DLD1 (cell line): ENCODE measurements around the gene LRIG2.
"Not testable (repeated sequence)": the region's sequence is repeated elsewhere in the genome, so short reads cannot be mapped to it uniquely, and the experiment has no call there.

Experiments
- in situ Hi-C: cut with HindIII; loops from 2 replicates; pipeline ENCODE4 v1.10.0; 2017; ENCODE audit warnings: low sequenced_read_pairs

The LRIG2 gene, protein sequence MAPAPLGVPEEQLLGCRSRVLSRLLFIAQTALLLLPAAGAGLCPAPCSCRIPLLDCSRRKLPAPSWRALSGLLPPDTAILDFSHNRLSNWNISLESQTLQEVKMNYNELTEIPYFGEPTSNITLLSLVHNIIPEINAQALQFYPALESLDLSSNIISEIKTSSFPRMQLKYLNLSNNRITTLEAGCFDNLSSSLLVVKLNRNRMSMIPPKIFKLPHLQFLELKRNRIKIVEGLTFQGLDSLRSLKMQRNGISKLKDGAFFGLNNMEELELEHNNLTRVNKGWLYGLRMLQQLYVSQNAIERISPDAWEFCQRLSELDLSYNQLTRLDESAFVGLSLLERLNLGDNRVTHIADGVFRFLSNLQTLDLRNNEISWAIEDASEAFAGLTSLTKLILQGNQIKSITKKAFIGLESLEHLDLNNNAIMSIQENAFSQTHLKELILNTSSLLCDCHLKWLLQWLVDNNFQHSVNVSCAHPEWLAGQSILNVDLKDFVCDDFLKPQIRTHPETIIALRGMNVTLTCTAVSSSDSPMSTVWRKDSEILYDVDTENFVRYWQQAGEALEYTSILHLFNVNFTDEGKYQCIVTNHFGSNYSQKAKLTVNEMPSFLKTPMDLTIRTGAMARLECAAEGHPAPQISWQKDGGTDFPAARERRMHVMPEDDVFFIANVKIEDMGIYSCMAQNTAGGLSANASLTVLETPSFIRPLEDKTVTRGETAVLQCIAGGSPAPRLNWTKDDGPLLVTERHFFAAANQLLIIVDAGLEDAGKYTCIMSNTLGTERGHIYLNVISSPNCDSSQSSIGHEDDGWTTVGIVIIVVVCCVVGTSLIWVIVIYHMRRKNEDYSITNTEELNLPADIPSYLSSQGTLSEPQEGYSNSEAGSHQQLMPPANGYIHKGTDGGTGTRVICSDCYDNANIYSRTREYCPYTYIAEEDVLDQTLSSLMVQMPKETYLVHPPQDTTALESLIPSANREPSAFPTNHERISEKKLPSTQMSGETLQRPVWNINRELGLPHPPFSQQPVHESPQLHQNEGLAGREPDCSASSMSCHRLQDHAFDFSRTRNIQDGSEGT

DNA sequence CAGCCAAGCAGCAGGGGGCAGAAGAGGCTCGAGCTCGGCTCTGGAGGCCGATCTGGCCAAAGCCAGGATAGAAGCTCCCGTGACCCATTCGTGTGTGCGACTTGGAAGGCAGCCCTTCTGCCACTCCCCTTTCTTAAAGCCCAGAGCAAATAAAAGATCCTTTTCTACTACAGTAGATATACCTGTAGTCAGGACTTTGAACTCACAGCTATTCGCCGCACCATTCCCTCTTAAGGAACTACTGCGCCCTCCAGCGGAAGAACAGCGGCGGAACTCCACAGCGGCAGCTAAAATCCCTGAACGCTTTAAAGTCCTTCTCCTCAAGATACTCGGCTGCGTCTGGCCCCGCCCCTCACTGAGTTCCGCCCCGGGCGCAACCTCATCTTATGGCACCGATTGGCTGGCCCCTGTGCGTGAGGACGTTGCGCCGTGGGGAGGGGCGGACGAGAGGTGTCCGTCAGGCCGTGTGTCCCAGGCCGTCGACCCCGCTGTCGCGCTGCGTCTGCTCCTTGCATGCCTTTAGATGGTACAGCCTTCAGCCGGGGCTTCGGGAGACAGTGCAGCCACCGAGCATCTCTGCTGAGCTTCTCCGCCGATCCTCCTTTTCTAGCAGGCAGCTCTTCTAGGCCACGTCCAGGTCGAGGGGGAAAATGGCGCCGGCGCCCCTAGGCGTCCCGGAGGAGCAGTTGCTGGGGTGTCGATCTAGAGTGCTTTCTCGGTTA is at the start of gene LRIG2:
TSS of gene LRIG2 (plus strand) at position 442 of the 722 bp plus-strand sequence. CDS start at position 651, 209 bp downstream.
- in situ Hi-C loops: no loop called here

DNA sequence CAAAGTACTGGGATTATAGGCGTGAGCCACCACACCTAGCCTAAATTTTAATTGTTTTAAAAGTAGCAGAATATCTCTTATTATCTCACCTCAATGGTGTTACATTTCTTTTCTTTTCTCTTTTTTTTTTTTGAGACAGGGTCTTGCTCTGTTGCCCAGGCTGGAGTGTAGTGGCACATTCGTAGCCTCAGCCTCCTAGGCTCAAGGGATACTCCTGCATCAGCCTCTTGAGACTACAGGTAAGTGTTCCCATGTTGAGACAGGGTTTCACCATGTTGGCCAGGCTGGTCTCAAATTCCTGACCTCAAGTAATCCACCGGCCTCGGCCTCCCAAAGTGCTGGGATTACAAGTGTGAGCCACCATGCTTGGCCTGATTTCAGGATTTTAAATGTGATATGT is 49.7 kb upstream of the LRIG2 start:
- in situ Hi-C loops: not testable (repeated sequence)

DNA sequence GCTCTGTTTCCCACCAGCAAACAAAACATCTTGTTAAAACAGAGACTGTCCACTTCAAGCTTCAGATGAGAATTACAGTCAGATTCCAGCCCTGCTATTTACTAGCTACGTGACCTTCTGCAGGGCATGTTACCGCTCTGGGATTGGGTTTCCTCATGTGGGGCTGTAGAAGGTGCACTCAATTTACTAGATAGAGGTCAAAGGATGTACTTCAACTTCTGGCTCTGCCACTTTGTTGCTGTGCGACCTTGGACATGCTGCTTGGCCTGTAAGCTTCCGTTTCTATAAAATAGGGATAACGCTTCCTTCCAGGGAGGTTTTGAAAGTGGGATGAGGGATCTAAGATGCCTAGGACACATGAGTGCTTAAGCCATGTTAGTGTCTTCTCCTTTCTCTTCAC is 46.0 kb upstream of the LRIG2 start:
- in situ Hi-C loops: no loop called here

DNA sequence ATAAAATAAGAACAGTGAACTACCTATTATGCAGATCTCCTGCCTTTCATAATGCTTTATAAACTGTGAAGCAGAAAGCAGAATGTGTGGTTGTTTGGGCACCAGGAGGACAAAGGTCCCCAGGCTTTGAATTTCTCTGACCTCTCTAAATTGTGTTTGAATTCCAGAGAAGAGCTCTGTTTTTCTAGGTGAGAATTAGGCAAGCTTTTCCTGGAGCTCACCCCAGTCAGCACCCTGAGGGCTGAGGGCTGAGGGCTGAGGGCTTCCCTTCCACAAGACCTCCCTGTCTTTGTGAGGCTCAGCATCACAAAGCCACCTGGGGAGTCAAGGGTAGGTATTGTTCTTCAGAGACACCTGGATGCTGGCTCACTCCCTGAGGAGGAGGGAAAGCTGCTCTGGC is 45.5 kb upstream of the LRIG2 start:
- in situ Hi-C loops: no loop called here

DNA sequence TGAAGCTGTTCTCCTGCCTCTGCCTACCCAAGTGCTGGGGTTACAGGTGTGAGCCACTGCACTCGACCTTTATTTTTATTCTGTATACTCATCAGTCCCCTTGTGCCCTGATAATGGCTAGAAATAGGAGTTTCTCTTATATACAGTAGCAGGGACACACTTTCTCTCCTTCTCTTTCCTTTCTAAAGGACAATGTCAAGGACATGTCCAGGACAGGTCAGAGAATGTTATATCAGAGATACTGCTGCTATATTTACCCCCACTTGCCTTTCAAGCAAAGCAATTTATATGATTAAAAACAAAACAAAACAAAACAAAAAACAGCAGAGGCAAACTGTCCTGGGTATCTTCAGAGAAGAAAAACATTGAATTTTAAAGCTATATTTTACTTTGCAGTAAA is 43.2 kb upstream of the LRIG2 start:
- in situ Hi-C loops: no loop called here

DNA sequence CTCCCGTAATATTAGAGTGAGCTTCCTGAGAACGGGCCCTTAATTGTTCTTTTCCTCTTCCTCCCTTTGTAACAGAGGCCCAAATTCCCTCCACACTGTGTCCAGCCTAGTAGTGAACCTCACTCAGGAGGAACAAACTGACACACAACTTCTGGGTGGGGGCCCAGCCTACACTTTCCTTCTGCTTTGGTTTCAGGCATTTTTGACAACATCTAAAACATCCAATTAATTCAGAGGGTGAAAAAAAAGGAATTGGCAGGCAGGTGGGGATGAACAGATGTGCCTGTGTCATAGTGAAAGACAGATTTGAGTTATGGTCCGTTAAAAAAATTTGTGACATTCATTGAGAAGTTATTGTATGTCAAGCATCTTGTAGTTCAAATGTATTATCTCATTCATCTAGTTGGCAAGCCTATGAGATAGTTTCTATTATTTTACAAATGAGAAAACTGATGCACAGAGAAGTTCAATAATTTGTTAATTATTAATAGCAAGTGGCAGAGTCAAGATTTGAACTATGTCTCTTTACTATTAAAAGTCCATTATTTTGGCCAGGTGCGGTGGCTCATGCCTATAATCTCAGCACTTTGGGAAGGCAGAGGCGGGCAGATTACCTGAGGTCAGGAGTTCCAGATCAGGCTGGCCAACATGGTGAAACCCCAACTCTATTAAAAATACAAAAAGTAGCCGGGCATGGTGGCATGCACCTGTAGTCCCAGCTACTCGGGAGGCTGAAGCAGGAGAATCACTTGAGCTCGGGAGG is 41.6 kb upstream of the LRIG2 start:
- in situ Hi-C loops: no loop called here

DNA sequence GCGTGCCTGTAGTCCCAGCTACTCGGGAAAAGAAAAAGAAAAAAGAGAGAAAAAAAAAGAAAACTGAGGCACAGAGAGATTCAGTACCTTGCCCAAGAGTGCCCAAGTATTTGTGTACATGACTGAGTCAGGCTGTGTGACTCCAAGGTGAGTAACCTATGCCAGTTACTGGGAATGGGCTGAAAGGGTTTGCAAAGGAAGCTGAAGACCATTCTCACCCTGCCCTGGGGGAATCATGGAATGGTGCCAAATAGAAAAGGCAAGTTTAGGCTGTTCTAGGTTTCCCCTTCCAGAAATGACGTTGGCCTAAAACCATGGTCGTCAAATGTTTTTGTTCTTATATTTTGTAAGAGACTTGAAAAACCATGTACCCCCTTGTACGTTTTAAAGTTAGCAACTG is 37.9 kb upstream of the LRIG2 start:
- in situ Hi-C loops: no loop called here

DNA sequence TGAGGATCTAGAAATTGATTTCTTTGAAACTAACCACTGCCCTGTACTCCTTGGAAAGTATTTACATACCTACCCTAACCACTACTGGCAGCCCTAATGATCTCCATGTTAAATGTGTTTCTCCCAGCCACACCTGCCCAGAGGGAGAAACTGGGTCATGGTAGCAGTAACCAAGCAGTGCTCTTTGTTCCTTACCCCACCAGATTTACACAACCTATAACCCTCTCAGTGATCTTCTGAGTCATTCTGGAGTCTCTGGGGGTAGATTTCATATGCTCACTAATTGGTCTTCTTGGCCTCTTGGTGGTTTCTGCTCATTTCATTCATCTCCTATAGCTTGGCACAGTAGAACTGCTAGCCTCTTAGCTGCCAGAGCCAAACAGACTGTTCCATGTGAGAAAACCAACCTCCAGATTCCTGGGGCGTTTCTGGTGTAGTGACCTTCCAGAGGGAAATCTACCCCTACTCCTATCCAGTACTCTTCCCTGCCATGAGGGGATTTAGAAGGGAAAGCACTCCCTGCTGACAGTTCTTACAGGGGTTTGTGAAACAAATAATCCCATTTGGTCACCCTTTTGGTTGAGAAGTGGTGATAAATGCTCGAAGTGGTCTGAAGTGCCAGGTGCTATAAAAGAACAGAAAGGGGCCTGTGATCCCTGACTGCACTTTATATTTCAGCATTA is 36.2 kb upstream of the LRIG2 start:
- in situ Hi-C loops: no loop called here

DNA sequence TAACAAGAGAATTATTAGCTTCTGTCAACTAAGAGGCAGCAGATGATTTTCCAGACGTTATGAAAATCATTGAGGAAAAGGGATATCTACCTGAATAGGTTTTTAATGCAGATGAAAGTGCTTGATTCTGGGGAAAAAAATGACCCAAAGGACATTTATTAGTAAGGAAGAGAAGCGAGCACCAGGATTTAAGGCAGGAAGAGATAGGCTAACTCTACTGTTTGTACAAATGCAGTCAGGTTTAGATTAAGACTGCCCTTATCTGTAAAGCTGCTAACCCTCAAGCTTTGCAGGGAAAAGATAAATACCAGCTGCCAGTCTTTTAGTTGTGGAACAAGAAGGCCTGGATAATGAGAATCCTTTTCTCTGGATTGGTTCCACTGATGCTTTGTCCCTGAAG is 33.0 kb upstream of the LRIG2 start:
- in situ Hi-C loops: no loop called here

DNA sequence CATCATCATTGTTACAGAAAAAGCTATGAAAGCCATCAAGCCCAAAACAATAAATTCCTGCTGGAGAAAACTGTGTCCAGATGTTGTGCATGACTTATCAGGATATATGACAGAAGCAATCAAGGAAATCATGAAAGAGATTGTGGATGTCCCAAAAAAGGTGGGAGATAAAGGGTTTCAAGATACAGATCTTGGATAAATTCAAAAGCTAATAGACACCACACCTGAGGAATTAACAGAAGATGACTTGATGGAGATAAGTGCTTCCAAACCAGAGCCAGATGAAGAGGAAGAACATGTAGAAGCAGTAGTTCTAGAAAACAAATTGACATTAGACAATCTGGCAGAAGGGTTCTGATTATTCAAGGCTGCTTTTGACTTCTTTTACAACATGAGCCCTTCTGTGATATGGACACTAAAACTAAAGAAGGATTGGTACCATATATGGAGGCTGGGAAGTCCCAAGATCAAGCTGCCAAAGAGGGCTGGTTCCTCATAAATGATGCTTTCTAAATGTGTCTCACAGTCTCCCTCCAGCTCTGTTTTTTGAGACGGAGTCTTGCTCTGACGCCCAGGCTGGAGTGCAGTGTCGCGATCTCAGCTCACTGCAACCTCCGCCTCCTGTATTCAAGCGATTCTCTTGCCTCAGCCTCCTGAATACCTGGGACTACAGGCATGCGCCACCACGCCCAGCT is 32.1 kb upstream of the LRIG2 start:
- in situ Hi-C loops: no loop called here

DNA sequence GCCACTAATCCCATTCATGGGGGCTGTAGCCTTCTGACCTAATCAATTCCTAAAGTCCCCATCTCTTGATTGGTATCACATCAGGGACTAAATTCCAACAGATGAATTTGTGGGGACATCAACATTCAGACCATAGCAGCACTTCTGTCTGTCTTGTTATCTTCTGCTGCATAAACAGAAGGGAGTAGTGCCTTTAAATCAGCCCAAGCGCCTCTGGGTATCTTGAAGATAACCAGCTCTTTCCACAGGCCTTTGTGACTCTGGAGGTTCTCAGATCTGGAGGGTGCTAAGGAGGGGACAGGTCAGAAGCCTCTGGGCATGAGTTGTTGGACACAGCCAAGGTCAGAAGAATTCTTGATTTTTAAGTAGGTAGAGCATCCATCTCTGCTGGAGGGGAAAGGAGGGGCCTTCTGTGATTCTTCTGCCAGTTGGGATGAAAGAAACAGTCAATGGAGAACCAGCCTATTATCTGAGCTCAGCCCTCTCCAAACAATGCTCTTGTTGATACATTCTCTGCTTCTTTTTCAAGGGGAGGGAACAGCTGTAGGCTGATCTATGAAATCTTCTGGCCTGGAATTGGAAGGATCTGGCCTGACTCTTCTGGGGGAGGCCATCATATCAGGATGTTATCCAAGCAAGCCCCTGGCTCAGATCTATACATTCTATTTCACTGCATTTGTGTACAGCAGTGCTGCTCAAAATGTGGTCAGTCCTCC is 31.3 kb upstream of the LRIG2 start:
- in situ Hi-C loops: no loop called here

DNA sequence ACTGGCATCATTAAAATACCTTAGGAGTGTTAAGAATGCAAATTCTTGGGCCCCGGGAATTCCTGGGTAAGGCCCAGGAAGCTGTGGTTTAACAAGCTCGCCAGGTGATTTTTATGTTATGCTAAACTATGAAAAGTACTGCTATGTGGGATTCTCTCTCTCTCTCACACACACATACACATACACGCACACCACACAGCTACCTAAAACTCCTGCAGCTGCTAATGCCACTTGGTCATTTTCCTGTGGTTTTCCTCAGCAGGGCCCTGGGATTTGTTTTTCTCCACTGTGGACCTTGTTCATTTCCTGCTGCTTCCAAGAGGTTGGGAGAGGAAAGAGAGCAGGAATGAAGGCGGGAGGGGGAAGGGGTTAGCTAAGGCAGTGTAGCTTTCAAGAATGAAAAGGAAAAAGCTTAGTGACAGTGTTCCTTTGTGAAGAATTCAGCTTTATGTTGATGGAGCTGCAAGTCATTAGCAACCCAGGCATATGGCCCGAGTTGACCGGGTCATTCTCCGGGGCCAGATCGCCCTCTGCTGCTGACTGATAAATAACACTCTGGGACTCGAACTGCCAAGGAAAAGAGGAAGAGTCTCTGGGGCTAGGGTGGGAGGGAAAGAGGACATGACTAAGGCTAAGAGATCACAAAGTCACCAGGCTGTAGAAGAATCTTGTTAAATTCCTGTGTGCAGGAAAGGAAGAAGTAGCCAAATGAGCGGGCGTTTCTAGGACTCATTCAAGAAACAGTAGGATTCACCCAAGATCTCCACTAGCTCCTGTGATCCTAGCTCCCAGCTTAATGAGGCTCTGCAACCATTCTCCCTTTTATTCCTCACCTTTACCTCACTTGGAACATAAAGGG is 30.5 kb upstream of the LRIG2 start:
- in situ Hi-C loops: no loop called here

DNA sequence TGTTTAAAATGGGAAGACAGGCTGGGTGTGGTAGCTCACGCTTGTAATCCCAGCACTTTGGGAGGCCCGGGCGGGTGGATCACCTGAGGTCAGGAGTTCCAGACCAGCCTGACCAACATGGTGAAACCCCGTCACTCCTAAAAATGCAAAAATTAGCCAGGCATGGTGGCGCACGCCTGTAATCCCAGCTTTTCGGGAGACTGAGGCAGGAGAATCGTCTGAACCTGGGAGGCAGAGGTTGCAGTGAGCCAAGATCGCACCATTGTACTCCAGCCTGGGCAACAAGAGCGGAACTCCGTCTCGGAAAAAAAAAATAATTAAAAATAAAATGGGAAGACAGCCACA is 29.9 kb upstream of the LRIG2 start:
- in situ Hi-C loops: not testable (repeated sequence)

DNA sequence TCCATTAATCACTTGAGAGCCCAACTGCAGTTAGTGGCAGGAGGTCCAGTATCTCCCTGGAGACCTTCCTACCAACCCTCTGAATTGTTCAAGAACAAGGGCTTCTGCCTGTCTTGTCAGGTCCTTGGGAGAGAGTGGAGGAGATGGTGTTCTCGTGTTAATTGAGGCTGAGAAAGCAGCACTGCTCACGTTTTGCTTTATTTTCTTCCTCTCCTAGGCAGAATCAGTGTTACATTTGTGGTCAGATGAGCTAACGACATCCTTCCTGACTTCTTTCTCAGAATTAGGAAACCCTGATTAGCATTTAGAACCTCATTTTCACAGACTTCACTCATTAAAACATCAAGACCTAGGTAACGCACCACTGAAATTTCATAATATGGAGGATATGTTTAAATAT is 26.4 kb upstream of the LRIG2 start:
- in situ Hi-C loops: no loop called here

DNA sequence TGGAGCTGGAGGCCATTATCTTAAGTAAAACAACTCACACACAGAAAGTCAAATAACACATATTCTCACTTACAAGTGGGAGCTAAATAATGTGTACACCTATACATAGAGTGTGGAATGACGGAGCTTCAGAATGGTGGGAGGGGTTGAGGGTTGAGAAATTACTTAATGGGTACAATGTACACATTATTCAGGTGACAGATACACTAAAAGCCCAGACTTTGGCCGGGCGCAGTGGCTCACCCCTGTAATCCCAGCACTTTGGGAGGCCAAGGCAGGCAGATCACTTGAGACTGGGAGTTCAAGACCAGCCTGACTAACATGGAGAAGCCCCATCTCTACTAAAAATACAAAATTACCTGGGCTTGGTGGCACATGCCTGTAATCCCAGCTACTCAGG is 24.9 kb upstream of the LRIG2 start:
- in situ Hi-C loops: no loop called here

DNA sequence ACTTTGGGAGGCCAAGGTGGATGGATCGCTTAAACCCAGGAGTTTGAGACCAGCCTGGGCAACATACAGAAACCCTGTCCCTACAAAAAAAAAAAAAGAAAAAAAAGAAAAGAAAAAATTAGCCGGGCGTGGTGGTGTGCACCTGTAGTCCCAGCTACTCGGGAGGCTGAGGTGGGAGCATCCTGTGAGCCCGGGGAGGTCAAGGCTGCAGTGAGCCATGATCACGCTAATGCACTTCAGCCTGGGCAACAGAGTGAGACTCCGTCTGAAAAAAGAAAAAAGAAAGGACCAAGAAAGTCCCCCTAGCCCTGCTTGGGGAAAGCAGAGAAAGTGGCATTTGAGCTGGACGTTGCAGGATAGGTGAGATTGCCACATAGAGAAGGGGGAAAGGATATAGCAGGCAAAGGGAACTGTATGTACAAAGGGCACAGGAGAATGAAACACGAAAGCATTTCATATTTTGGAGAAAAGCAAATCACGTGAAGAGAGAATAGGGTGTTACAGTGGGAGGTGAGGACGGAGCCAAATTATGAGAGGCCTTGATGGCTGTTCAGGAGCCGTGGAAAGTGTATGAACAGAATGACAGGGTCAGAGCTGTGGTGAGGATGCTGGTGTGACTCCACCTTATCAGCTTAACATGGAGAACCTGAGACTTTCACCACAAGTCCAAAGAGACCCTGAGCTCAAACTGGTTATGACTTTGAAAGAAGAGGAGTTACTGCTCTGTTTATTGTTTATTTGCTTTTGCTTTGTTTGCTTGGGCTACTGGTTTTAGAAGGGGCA is 19.5 kb upstream of the LRIG2 start:
- in situ Hi-C loops: no loop called here

DNA sequence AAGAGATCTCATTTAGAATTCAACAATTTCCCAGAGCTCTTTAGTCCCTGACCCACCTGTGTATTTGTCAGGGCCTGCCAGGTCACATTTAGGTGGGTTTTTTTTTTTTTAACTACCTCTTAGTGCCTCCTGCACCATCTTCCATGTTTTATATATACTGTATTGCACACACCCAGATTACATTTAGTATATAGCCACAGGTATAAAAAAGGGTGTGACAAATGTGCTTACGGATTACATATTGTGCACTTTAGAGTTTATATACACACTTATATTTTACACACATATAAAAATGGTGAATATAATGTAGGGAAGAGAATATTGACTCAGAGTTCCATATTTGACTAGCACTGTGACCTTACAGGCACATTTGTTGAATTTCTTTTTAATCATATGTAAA is 17.4 kb upstream of the LRIG2 start:
- in situ Hi-C loops: no loop called here
